Measurements from ENCODE around the gene NCOA5.

Gene NCOA5

DNA sequence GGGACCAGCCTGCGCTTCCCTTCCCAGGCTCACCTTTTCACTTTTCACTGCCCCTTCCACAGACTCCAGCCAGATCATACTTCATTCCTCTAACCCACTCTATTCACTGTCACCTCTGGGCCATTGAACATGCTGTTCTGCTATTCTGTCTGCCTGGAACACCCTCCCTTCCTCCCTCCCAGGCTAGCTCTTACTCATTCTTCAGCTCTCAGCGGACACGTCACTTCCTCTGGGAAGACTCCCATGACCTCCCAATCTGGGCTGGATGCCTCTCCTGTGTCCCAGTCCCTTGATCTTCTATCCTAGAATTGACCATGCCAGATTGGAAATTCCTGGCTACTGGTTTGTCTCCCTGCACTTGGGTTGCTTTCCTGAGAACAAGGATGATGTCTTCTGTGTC is 55.7 kb downstream of the NCOA5 start:
- no peak for DNase-seq

DNA sequence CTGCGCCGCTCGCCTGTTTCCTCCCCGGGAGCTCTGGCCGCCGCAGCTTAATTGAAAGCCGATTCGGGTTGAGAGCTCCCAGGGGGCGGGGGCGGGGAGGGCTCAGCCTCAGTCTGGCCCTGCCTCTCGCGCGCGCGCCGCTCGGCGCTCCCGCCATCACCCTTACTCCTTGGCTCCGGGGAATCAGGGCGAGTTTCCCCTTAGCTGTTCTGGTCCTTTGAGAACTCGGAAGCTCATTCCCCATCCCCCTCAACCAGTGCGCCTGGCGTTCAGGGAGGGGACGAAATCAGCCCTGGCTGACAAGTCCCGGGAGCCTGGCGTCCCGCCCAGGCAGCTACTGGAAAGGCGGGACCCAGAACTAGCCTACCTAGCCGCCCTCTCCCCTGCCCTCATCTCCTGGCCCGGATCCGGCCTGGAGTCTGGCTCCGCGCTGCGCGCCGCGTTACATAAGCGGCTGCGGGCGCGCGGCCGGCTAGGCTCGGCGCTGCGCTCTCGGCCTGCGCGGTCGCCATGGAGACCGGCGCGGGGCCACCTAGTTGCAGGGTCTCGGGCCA is 58.0 kb downstream of the NCOA5 start:
- DNase-seq, result no peak

DNA sequence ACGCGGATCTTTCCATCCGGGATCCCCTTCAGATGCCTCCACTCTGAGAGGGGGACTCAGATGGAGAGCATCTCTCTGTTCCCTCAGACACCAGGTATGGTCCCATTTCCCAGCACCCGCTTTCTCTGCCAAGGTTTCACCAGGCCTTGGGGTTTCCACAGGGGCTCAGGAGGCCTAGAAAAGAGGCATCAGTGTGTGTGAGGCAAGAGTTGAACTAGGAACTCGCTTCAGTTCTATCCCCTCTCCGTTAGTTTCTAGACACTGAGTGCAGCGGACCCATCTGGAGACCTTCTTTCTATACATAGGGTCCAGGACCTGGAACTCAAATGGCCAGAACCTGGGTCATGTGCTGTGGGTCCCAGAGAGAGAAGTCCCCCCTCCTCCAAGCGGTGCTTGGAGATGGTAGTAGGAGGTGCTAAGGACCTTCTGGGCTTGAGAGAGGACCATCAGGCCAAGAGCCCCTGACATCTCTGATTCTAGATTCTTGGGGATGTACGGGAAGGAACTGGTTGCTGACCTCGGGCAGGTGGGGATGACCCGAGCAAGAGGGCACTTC is 58.7 kb downstream of the NCOA5 start:
- no peak for DNase-seq

DNA sequence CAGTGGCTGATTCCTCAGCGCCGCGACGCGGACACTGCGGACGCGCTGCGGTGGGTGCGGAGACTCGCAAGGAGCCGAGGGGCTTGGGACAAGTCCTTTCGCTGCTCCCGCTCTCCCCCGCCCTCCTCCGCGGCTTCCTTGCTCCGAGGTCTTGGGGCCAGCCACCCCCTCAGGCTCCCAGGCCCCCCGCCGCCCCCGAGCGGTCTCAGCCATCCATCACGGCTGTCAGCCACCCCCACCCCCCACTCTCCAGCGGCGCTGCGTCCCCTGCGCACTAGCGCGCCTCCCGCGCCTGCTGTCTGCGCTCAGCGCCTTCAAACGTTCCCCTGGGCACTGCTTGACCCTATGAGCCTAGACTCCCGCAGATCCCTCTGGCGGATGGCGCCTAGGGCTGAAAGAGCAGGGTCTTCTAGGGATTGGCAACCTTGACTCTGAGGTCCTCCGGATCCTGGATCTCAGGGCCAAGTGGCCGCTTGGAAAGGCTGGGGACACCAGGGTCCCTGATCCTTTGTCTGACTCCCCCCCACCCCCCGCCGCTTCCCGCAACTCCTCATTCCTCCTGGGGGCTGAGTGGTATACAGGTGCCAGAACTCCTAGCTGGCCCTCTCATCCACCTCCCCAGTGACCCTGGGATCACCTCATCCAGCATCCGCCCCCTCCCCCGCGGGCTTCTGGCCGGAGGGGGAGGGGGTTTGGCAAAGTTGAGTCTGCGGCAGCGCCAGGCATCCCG is 59.3 kb downstream of the NCOA5 start:
- DNase-seq, result no peak

DNA sequence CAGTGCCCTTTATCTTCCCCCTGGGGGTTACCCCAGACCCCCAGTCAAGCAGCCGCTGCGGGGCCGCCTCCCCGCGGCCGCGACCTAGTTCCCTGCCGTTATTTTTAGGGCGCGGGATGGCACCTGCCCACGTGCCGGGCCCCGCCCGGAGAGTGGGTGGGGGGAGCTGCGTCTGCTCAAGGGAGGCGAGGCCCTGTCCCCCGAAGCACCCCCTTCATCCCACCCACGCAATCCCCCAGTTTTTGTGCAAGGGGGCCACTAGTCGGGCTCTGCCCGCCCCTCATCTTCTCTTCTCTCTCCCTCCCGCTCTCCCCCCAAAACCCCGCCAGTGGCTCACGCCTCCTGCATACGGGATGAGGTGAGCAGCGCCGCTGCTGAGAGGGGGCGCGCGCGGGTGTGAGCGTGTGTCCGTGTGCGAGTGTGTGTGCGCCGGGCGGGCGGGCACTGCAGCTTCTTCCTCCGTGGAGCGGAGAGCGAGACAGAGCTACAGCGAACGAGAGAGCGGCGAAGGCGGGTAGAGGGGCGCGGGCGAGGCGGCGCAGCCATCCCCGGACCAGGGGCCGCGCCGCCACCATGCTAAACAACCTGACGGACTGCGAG is 60.9 kb downstream of the NCOA5 start, which contains the start of gene SLC12A5:
TSS of gene SLC12A5 (plus strand) at position 444 of the 600 bp plus-strand sequence. CDS start at position 574, 130 bp downstream.
- DNase-seq, result no peak

DNA sequence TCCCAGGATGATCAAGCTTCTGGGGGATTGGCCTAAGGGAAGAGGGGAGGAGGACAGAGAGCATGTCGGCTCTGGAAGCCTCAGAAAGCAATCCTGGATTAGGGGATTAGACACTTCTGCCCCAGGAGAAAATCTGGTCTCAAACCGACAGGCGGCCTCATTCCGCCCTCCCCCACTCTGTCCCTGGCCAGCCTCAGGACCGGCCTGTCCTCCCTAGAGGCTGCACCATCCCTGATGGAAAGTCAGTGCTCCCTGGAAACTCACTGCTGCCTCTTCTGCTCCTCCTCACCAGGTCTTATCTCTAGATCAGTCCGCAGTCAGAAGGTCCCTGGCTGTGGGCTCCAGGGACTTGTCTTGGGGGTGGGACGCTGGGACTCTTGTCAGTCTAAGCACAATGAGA is 61.7 kb downstream of the NCOA5 start:
- no peak for DNase-seq

DNA sequence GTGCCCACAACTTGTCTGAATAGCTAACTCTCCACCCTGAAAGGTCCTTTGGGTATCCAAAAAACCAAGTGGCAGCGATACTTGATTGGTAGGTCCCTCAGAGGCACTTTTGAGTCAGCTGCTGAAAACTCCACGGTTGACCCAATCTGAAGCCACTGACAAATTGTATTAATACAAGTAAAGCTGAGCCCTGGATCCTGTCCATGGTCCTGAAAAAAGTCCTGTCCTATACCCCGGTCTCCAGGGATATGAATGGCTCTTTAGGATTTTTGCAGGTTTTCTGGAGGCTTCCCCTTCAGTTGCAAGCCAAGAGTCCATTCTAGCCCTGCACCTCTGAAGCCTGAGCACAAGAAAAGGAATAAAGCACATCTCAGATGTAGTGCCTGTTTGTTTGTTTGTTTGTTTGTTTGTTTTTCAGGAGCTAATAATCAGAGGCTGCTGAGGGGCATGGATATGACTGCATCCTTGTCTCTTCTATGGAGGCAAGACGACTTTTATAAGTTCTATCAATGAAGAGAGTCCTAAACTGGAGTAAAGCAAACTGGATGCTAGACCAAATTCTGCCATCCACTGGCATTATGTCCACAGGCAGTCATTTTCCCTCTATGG is 62.4 kb downstream of the NCOA5 start:
- DNase-seq, result no peak

DNA sequence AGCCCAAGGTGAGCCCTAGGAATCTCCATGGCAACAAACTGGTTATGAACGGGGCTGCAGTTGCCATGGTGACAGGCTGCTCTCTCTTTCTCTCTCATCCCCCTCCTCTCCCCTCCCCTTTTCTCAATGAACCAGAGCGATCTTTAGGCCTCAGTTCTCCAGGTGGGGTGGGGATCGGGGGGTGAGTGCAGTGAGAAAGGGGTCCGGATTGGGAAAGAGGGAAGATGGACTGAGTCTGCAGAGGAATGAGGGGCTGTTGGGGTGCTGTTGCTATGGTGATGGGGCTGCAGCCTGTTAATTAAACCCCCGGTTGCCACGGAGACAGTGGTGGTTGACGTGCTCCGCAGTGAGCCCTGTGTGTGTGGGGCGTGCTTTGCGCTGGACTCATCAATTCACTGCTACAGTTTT is 64.4 kb downstream of the NCOA5 start:
- DNase-seq, result no peak

DNA sequence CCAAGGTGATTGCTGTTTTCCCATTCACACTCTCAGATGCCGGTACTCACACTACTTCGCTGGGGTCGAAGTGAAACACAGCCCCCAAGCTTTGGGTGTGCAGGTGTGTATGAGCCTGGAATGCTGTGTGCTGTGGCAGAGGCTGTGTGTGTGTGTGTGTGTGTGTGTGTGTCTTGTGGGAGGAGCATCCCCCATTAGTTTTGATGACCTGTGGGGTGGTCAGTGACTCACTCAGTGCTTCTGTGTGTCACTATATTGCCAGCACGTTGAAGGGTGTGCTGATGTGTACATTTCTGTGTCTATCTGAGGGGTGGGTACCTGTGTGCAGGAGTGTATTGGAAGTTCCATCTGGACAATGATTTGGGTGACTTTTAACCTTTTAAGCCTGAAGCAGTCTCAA is 65.8 kb downstream of the NCOA5 start:
- no peak for DNase-seq

DNA sequence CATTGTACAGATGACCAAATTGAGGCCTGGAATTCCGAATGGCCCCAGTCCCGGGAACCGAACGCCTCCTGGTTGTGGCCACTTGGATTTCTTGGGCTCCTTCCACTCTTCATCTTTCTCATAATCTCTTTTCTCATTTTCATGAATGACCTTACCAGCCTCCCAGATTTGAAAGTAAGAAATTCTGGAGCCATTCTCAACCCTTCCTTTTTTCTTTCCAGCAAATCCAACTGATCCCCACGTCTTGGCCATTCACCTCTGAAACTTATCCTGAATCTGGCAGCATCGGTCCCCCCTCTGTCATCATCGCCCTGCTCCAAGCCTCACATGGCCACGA is 66.6 kb downstream of the NCOA5 start:
- no peak for DNase-seq

DNA sequence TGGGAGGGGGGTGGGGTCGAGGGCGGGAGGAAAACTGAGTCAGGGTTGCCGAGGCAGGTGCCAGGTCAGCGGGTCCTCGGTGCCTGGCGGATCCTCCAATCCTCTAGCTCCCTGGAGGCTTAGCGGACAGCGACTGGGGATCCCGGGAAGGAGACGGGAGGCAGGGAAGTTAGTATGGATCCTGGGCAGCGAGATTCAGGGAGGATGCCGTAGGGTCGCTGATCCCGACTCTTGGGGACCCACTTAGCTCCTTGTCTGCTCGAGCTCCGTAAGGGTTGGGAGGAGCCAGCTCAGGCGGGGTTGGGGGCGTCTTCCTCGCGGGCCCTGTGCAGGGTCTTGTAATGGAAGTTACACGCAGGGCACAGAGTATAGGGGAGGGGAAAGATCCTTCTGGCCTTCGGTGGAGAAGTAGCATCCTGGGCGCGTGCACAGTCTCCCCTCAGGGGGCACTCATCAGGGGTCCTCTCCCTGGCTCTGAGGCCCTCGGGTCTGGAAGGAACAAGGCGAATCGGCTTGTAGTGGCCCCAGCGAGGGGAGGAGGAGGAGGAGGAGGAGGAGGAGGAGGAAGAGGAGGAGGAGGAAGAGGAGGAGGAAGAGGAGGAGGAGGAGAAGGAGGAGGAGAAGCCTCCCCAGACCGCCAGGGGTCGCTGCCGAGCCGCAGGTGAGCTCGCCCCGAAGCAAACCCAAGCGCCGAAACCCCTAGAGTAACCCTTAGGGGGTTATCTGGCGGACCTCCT is 67.2 kb downstream of the NCOA5 start:
- peak; percentile 54 to 74 (median 68) for DNase-seq

DNA sequence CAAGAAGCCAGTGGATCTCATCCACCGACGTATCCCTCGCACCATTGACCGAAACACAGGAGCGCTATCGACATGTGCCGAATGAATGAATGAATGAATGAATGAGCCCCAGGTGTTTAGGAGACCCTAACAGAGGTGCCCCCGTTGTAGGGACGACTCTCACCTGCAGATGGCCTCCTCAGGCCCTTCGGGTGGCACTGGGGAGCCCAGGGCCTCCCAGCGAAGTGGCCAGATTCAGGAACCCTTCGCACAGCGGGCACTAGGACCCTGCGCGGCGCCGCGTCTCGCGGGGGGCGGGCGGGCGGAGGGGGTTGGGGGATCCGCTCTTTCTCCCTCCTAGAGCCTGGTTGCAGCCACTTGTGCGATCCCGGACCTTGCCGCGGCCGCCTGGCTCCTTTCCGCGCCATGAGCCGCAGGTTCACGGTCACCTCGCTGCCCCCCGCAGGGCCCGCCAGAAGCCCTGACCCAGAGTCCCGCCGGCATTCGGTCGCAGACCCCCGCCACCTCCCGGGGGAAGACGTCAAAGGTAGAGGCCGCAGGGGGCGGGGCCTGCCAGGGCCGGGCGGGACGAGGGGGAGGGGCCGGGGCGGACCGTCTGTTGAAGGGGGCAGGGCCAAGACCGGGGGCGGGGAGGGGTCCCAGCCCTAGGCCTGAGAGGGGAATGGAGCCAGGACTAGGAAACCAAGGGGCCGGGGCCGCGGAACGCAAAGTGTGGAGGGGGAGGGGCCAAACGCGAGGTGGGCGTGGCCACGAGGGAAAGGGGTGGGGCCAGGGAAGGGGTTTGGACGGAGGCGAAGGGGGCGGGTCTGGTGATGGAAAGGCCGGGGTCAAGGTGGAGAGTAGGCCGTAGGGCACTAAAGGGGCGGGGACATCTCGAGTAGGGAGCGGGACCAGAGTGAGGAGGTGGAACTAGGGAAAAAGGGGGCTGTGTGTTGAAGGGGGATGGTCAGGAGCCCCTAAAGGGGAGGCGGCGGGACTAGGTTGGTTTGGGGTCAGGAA is 68.1 kb downstream of the NCOA5 start:
- DNase-seq, result peak in 2 of 4 experiments; percentile 18 to 37

DNA sequence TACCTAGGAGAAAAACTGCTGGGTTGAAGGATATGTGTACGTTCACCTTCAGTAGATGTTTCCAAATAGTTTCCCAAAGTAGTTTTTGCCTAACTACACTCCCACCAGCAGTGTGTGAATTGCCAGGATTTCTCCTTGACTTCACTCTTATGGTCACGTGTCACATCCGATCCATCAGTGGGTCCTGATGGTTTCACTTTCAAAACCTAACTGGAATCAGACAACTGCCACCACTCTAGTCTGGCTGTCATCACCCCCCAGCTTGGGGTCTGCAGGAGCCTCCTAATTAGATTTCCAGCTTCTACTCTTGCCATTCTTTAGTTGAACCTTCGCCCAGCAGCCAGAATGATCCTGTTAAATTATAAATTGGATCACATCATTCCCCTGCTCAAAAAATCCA is 69.2 kb downstream of the NCOA5 start:
- no peak for DNase-seq

DNA sequence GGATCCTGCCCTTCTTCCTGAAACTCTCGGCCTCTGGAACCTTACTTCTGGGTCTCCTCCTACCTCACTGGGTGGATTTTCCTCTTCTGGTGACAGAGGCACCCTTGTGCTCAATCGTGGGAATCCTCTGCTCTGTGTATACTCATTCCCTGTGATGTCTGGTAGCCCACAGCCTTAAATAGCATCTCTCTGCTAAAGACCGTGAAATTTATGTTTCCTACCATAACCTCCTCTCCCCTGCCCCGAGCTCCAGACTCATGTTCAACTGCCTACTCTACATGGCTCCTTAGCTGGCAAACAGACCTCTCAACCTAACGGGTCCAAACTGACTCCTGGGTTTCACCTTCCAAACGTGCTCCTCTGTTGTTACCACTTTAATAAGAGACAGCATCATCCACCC is 71.2 kb downstream of the NCOA5 start:
- no peak for DNase-seq

DNA sequence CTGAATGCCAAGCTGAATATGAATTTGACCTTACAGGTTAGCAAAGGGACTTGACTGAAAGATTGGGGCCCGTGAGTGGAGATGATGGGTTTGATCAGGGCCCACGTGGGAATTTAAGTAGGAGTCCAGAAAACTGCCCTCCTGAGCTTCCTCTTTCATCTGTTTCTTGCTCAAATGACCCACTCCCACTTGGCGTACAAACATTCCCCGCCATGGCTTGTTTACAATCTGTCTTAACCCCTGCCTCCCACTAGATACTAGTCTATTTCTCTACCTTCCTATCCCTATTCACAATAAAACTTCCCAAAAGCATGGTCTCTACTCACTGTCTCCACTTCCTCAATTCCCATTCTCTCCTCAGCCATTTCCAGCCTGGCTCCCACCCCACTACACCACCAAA is 71.7 kb downstream of the NCOA5 start:
- DNase-seq, result no peak

DNA sequence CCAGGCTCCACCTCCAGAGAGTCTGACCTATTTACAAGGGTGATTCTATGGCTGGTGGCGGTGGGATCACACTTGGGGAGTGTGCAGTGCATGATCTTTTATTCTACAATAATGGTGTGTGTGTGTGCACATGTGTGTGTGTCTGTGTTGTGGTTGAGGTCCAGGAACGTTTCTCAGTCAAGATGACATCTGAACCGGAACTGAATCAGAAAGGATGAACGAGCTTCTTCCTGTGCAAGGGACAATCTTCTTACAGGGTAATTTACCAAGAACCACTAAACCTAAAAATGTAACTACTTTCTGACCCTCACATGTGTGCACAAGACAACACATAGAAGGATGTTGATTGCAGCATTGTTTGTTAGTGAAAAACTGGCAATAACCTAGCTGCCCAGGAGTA is 72.5 kb downstream of the NCOA5 start:
- DNase-seq, result no peak

DNA sequence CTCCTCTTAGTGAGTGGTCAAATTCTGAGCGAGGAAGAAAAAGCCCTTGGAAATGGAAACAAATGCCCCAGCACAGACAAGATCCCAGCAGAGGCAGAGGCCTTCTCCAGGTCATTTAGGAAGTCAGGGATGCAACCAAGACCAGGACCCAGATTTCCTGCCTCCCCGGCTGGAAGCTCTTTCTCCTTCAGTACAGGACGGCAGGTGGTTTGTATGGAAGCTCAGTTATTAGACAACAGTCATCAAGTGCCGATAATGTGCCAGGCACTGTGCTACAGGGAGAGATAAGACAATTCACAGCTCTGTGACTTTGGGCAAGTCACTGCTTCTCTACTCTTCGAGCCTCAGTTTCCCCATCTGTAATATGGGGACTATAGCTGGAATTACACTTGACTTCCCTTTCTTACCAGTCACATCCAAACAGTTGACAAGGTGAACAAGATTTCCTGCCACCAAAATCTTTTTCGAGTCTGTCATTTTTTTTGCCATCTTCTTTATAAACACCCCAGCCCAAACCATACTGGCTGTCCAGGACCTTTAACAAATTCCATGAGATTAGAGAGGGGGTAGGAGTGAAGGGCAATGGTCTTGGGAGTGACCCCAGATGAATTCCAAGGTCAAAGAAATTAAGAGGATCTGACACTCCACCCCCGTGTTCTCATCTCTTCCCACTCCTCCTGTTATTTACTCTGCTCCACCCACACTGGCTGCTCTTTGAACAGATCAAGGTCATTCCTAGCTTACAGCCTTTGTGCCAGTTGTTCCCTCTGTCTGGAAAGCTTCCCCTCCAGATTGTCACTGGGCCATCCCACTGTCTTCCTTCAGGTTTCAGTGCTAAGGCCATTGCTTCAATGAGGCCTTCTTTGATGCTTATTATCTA is 75.0 kb downstream of the NCOA5 start:
- DNase-seq, result no peak

DNA sequence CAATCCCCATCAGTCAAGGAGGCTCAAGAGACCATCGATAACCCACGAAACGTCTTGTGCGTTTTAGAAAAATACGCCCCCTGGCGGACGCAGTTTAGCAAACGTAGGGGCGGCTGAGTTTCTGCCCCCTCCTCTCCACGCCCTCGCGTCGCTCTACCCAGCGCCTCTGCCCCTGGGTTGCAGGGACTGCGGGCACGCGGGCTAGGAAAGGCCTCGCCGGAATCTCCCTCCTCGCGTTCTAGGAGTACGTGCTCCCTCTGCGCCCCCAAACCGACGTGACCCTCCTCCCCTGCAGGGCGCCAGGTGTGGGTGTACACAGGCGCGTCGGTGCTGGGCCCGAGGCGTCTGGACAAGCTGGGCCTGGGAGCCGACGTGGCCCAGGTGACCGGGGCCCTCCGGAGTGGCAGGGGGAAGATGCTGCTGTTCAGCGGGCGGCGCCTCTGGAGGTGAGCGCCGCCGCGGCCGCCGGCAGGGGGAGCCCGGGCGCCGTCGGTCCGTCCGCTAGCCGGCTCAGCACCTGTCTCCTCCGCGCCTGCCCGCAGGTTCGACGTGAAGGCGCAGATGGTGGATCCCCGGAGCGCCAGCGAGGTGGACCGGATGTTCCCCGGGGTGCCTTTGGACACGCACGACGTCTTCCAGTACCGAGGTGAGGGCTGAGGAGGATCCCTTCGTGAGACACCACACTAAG is 75.8 kb downstream of the NCOA5 start:
- peak; percentile 25 to 64 (median 42) for DNase-seq

DNA sequence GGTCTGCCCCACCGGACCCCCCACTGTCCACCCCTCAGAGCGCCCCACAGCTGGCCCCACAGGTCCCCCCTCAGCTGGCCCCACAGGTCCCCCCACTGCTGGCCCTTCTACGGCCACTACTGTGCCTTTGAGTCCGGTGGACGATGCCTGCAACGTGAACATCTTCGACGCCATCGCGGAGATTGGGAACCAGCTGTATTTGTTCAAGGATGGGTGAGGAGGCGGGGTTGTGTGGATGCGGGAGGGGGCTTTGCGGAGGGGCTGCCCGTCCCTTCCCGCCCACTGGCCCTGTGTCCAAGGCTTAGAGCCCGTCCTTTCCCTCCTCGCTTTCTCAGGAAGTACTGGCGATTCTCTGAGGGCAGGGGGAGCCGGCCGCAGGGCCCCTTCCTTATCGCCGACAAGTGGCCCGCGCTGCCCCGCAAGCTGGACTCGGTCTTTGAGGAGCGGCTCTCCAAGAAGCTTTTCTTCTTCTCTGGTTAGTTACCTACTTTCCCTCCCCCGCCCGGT is 76.4 kb downstream of the NCOA5 start:
- DNase-seq, result no peak

DNA sequence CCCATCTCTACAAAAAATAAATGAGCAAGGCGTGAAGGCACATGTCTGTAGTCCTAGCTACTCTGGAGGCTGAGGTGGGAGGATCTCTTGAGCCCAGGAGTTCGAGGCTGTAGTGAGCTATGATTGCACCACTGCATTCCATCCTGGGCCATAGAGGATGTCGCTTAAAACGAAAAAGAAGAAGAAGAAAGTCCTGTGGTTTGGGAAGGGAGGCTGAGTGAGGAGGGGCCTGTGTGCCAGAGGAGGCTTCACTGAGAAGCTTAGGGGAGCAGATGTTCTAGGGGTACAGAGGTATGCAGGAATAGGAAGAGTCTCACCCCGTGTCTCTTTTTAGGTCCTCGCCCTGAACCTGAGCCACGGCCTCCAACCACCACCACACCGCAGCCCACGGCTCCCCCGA is 76.8 kb downstream of the NCOA5 start:
- DNase-seq, result no peak
